Neuronal stem cell (in vitro differentiated cells): ENCODE results near the gene CD83.

Source experiments
- DNase-seq: peaks from one replicate; pipeline ENCODE4 v3.0.0-alpha.2; 2013; ENCODE audit warnings: low spot score
- H2AFZ ChIP-seq: one replicate; pipeline ENCODE4 v1.6.1; 2013; ENCODE audit warnings: mild to moderate bottlenecking, low read length, inconsistent platforms
- H2AK5ac ChIP-seq: 2 replicates; pipeline ENCODE4 v1.6.1; 2013; ENCODE audit warnings: low read depth, mild to moderate bottlenecking, inconsistent platforms, low read length, moderate library complexity, mixed read lengths
- H2BK120ac ChIP-seq: 2 replicates; pipeline ENCODE4 v1.6.1; 2013; ENCODE audit warnings: low read depth, mild to moderate bottlenecking, inconsistent platforms, low read length, moderate library complexity, mixed read lengths
- H2BK12ac ChIP-seq: one replicate; pipeline ENCODE4 v1.6.1; 2013; ENCODE audit warnings: low read length, inconsistent platforms
- H2BK15ac ChIP-seq: 2 replicates; pipeline ENCODE4 v1.6.1; 2013; ENCODE audit warnings: mild to moderate bottlenecking, low read length, inconsistent platforms, mixed read lengths
- H2BK5ac ChIP-seq: one replicate; pipeline ENCODE4 v1.6.1; 2013; ENCODE audit warnings: inconsistent platforms, mild to moderate bottlenecking, low read length, moderate library complexity
- H3K14ac ChIP-seq: one replicate; pipeline ENCODE4 v1.6.1; 2013; ENCODE audit warnings: low read length, inconsistent platforms
- H3K18ac ChIP-seq: 2 replicates; pipeline ENCODE4 v1.6.1; 2013; ENCODE audit warnings: low read length, inconsistent platforms
- H3K23ac ChIP-seq: 2 replicates; pipeline ENCODE4 v1.6.1; 2013; ENCODE audit warnings: low read depth, mild to moderate bottlenecking, mixed read lengths, low read length, inconsistent platforms; ENCODE audit not compliant: poor library complexity
- H3K27ac ChIP-seq: replicated peaks from 3 replicates; pipeline ENCODE4 v1.5.1; 2013; ENCODE audit warnings: low read length, inconsistent platforms
- H3K27me3 ChIP-seq, 3 experiments: 2 replicates each; pipeline ENCODE4 v1.6.1; 2013; ENCODE audit warnings: low read length in 3 of 3, mild to moderate bottlenecking in 2 of 3, inconsistent platforms in 1 of 3, low read depth in 1 of 3, mixed read lengths in 1 of 3, moderate library complexity in 1 of 3; ENCODE audit not compliant: control insufficient read depth in 3 of 3, insufficient read depth in 3 of 3
- H3K36me3 ChIP-seq, 2 donors: replicated peaks in 1 of 2; 2 replicates each; pipeline ENCODE4 v1.6.1; 2013; ENCODE audit warnings: low read length in 2 of 2; ENCODE audit not compliant: control insufficient read depth in 2 of 2, insufficient read depth in 2 of 2
- H3K4ac ChIP-seq: 2 replicates; pipeline ENCODE4 v1.6.1; 2013; ENCODE audit warnings: inconsistent platforms, mild to moderate bottlenecking, low read length, moderate library complexity
- H3K4me1 ChIP-seq, 2 donors: 1 replicate in 1 of 2; 2 replicates in 1 of 2; pipeline ENCODE4 v1.6.1; 2013; ENCODE audit warnings: low read length in 2 of 2, low read depth in 1 of 2; ENCODE audit not compliant: control insufficient read depth in 2 of 2, insufficient read depth in 1 of 2
- H3K4me2 ChIP-seq: one replicate; pipeline ENCODE4 v1.6.1; 2013; ENCODE audit warnings: mild to moderate bottlenecking, low read length, inconsistent platforms; ENCODE audit not compliant: insufficient read depth, poor library complexity, severe bottlenecking
- H3K4me3 ChIP-seq, 2 donors: 2 replicates each; pipeline ENCODE4 v1.5.1; 2013; ENCODE audit warnings: low read length in 2 of 2, mild to moderate bottlenecking in 2 of 2, inconsistent platforms in 1 of 2, moderate library complexity in 1 of 2
- H3K79me1 ChIP-seq: one replicate; pipeline ENCODE4 v1.6.1; 2013; ENCODE audit warnings: low read depth, mild to moderate bottlenecking, inconsistent platforms, low read length, moderate library complexity
- H3K9ac ChIP-seq: one replicate; pipeline ENCODE4 v1.6.1; 2013; ENCODE audit warnings: mild to moderate bottlenecking, low read depth, low read length, inconsistent platforms; ENCODE audit not compliant: poor library complexity
- H3K9me3 ChIP-seq, 2 donors: replicated peaks in 1 of 2; 2 replicates each; pipeline versions ENCODE3 to v1.6.1; 2013; ENCODE audit warnings: low read length in 2 of 2, mild to moderate bottlenecking in 2 of 2, inconsistent platforms in 1 of 2, low read depth in 1 of 2, mixed read lengths in 1 of 2, moderate library complexity in 1 of 2; ENCODE audit not compliant: control insufficient read depth in 2 of 2, insufficient read depth in 1 of 2
- H4K8ac ChIP-seq: one replicate; pipeline ENCODE4 v1.6.1; 2013; ENCODE audit warnings: low read depth, mild to moderate bottlenecking, inconsistent platforms, low read length, moderate library complexity
- H4K91ac ChIP-seq: one replicate; pipeline ENCODE4 v1.6.1; 2013; ENCODE audit warnings: low read length, low read depth, mild to moderate bottlenecking, inconsistent platforms; ENCODE audit not compliant: poor library complexity
- WGBS, 2 donors: extraction: QIAGEN DNeasy Blood & Tissue Kit; methylation state at CpG; one replicate each; pipeline ENCODE4 v1.1.7; 2013; ENCODE audit warnings: missing lambda C conversion rate in 2 of 2, mixed read lengths in 1 of 2; ENCODE audit not compliant: insufficient read length in 2 of 2, insufficient replicate concordance in 1 of 2; ENCODE audit errors: extremely low coverage in 2 of 2; 5-methylcytosine and 5-hydroxymethylcytosine counted together

CD83 gene

DNA sequence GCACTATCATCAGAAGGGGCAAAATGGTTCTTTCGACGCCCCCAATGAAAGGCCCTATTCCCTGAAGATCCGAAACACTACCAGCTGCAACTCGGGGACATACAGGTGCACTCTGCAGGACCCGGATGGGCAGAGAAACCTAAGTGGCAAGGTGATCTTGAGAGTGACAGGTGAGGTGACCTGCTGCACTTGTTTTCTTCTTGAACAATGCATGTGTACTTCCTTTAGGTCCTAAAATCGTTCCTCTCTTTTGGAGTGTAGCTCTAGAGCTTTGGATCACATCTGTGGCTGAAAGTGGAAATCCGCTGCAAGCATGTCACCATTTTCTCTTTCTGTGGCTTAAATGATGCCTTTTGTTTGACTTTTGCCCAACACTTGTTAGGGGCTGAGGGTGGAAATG, 14.0 kb downstream of the CD83 start:
- Histone ChIP-seq H2AFZ (no peak overlapping the region), H3K4me1 (peaks cover 0 to 8% of the 10 kb centered on the region in 2 donors), H2BK5ac (no peak overlapping the region), H3K27me3 (no peaks in the 10 kb centered on the region), H3K14ac (no peak overlapping the region), H3K4ac (no peak overlapping the region), H2AK5ac (no peak overlapping the region), H3K9ac (no peak overlapping the region), H3K36me3 (peaks cover 0 to 12% of the 10 kb centered on the region in 2 donors), H3K79me1 (no peaks in the 10 kb centered on the region), H3K18ac (no peak overlapping the region), H3K27ac (no peak overlapping the region), H4K8ac (no peak overlapping the region), H2BK12ac (no peak overlapping the region), H3K4me3 (no peak overlapping the region), H4K91ac (no peak overlapping the region), H2BK15ac (no peak overlapping the region), H3K4me2 (no peak overlapping the region), H2BK120ac (no peak overlapping the region), H3K9me3 (no peaks in the 10 kb centered on the region), H3K23ac (no peak overlapping the region)
- DNase-seq = no peak
- no CpG with 5 or more reads among the region's 7 CpGs for WGBS, 2 donors

DNA sequence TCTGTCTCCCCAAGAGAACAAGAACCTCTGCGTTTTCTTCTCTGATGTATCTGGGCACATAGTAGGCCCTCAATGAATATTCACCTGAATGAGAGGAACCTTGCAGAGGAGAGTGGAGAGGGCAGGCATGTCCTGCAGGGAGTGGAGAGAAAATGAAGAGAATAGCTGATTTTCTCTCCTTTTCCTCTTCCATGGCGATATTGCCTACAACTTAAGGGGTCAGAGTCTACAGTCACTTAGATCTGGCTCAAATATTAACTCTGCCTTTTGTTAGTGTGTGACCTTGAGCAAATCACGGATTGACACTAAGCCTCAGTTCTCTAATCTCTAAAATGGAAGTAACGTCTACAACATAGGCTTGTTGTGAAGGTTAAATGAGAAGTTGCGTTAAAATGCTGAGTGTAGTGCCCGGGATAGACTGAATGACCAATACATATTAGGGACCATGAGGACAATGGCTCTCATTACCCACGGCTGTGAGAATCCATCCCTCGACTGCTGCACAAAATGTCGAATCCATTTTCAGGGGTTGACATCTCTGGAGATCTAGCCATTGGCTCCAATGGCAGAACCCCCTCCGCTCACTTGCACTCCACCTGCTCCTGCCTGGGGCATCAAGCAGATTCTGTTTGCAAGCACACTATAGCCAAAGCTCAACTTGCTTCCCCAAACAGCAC, 14.8 kb downstream of the CD83 start:
- H4K8ac ChIP-seq = no peak overlapping the region
- H3K27ac ChIP-seq = no peak overlapping the region
- peaks cover 0 to 8% of the 10 kb centered on the region in 2 donors for H3K4me1 ChIP-seq
- no peak overlapping the region for H2BK5ac ChIP-seq
- no peak overlapping the region for H3K9ac ChIP-seq
- H2AK5ac ChIP-seq = no peak overlapping the region
- WGBS, 2 donors = no CpG with 5 or more reads among the region's 10 CpGs
- no peak overlapping the region for H3K4me3 ChIP-seq
- no peaks in the 10 kb centered on the region for H3K27me3 ChIP-seq
- H2BK12ac ChIP-seq = no peak overlapping the region
- peaks cover 0 to 12% of the 10 kb centered on the region in 2 donors for H3K36me3 ChIP-seq
- peak overlapping the region; percentile 1 for H3K18ac ChIP-seq
- H3K23ac ChIP-seq = no peak overlapping the region
- H3K14ac ChIP-seq = no peak overlapping the region
- no peak overlapping the region for H2BK120ac ChIP-seq
- H2BK15ac ChIP-seq = no peak overlapping the region
- no peaks in the 10 kb centered on the region for H3K9me3 ChIP-seq
- DNase-seq = no peak
- H3K4ac ChIP-seq = no peak overlapping the region
- H2AFZ ChIP-seq = no peak overlapping the region
- no peaks in the 10 kb centered on the region for H3K79me1 ChIP-seq
- H3K4me2 ChIP-seq = no peak overlapping the region
- no peak overlapping the region for H4K91ac ChIP-seq

DNA sequence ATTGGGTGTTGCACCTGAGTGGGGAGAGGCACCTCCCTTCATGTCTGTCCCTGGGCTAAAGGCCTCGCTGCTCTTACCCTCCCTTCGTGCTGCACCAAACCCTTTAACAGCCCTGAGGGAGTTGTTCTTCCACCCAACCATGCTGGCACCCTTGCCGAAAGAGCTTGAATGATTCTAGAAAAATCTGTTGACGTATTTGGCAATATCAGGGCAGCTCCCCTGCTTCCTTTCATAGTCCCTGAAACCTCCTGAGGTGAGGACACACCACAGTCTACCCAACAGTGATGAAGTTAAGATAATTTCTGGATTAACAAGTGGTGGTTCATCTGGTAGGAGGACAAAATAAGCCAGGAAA, 15.3 kb downstream of the CD83 start:
- no peak for DNase-seq
- peaks cover 0 to 8% of the 10 kb centered on the region in 2 donors for H3K4me1 ChIP-seq
- no peak overlapping the region for H3K9ac ChIP-seq

DNA sequence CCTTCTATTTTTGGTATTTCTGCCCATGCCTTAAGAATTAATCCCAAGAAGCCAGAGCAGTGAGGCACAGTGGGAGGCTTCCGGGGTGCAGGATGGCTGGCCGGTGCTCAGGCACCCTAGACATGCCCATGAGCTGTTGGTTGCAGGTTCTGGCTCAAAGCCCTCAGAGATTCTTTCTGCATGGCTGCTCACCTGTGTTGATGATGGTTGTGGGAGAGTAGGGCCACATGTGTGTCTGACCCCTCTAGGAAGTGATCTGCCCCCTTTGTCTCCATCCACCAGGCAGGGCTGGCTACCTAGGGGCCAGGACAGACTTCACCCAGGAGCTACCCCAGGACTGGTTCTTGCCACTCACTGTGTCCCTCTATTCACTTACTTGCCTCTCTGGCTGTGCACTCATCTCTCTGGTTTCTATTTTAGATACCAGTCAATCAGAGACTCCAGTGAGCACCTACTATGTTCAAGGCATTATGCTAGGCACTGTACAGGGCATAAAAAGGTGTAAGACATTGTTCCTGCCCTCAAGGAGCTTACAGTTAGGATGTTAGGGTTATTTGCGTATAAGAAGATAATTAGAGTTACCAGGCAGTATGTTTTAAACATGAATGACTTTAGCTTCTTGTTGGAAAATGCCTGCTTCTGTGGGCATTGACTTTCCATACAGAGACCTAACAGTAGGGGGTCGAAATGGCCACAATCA, 16.8 kb downstream of the CD83 start:
- Histone ChIP-seq H3K36me3 (peaks cover 0 to 12% of the 10 kb centered on the region in 2 donors), H3K27me3 (no peaks in the 10 kb centered on the region), H3K4me2 (no peak overlapping the region), H2BK120ac (no peak overlapping the region), H4K91ac (no peak overlapping the region), H3K23ac (no peak overlapping the region), H3K4me1 (peaks cover 0 to 1% of the 10 kb centered on the region in 2 donors), H3K79me1 (no peaks in the 10 kb centered on the region), H3K27ac (no peak overlapping the region), H4K8ac (no peak overlapping the region), H2BK12ac (no peak overlapping the region), H2AFZ (no peak overlapping the region), H3K9me3 (no peaks in the 10 kb centered on the region), H3K4me3 (no peak overlapping the region), H3K18ac (peak overlapping the region; percentile 5), H2AK5ac (no peak overlapping the region), H2BK5ac (no peak overlapping the region), H2BK15ac (no peak overlapping the region), H3K9ac (no peak overlapping the region), H3K4ac (no peak overlapping the region), H3K14ac (no peak overlapping the region)
- no CpG with 5 or more reads among the region's 4 CpGs for WGBS, 2 donors
- DNase-seq = no peak

More for the DNA sequence above, 15.3 kb downstream of the CD83 start:
- Histone ChIP-seq H2BK120ac (no peak overlapping the region), H3K27ac (no peak overlapping the region), H2BK15ac (no peak overlapping the region), H3K4me3 (no peak overlapping the region), H2AK5ac (no peak overlapping the region), H2BK5ac (no peak overlapping the region), H3K9me3 (no peaks in the 10 kb centered on the region), H3K4me2 (no peak overlapping the region), H4K91ac (no peak overlapping the region), H4K8ac (no peak overlapping the region), H3K79me1 (no peaks in the 10 kb centered on the region), H3K18ac (peak overlapping the region; percentile 1), H3K4ac (no peak overlapping the region), H2BK12ac (no peak overlapping the region), H3K27me3 (no peaks in the 10 kb centered on the region), H3K36me3 (peaks cover 0 to 12% of the 10 kb centered on the region in 2 donors), H2AFZ (no peak overlapping the region), H3K14ac (no peak overlapping the region), H3K23ac (no peak overlapping the region)
- no CpG with 5 or more reads among the region's 4 CpGs for WGBS, 2 donors
